C4-2B (cell line): ENCODE results near the gene SLC4A4.

ENCODE experiments used
- CTCF ChIP-seq: fragments of 450-650 bp; conservative IDR thresholded peaks from 2 replicates; pipeline ENCODE4 v1.5.1; 2017; ENCODE audit warnings: mild to moderate bottlenecking
- ZFX ChIP-seq: fragments of 450-650 bp; IDR thresholded peaks from 2 replicates; pipeline ENCODE4 v1.6.1; 2017

- TF ChIP-seq ZFX (no peak), CTCF (no peak)
Observed at GRCh38 chr4:71379126-71379525, 40.3 kb downstream of the SLC4A4 start.
